ENCODE measurements around the gene DNAL1. TPM values are rescaled to one million over a fixed set of nuclear protein-coding genes. Genes with fewer than 3 reads are reported as not detected.

Gene DNAL1
- total RNA-seq, 2 donors from 2014 or later = 8.5 to 10.0 TPM

DNA sequence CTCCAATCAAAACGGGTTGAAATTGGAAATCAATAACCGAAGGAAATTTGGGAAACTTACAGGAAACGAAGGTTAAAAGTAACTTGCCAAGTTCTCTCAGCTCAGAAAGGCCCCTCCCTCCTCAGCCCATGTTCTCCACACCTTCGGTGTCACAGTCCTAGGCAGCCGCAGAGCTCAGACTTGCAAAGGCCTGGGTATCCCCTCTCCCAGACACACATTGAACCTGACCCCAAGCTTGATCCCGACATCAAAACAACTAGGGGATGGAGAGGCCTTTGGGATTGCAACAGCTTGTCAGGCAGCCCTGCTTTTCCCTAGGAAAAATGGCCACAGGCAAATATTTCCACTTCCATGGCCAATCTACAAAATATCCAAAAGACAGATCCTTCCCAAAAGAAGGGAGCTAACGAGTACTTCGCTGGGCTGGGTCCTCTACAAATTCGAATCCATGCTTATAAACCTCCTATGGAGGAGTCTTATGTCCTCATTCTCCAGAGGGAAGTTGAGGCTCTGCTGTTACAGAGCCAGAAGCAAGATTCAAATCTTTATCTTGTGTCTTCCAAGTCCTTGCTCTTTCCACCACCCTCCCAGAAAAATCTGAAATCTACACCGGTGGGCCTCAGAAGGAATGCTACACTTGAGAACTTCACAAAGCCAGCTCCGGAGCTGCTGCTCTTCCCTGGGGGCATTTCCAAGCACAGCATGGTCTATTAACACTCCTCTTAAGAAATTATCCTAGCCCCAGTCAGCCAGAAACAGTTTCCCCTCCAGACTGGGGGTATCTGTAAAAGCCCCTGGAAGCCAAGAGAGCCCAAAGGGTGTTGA lies 105.1 kb downstream of the DNAL1 start:
- DNase-seq (ENCODE audit: low spot score) = no peak
- peaks cover 85% of the 10 kb centered on the region for H3K4me1 ChIP-seq (replicated peaks)
- TF ChIP-seq, protein P1, sequence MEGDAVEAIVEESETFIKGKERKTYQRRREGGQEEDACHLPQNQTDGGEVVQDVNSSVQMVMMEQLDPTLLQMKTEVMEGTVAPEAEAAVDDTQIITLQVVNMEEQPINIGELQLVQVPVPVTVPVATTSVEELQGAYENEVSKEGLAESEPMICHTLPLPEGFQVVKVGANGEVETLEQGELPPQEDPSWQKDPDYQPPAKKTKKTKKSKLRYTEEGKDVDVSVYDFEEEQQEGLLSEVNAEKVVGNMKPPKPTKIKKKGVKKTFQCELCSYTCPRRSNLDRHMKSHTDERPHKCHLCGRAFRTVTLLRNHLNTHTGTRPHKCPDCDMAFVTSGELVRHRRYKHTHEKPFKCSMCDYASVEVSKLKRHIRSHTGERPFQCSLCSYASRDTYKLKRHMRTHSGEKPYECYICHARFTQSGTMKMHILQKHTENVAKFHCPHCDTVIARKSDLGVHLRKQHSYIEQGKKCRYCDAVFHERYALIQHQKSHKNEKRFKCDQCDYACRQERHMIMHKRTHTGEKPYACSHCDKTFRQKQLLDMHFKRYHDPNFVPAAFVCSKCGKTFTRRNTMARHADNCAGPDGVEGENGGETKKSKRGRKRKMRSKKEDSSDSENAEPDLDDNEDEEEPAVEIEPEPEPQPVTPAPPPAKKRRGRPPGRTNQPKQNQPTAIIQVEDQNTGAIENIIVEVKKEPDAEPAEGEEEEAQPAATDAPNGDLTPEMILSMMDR (IDR thresholded peaks at IDR 0.05) = no peak
- TF ChIP-seq POLR2AphosphoS5 (IDR thresholded peaks at IDR 0.05) = no peak
- TF ChIP-seq POLR2A (IDR thresholded peaks at IDR 0.05) = no peak
- 51% methylated on average over 11 of the region's 11 CpGs for WGBS
- intact Hi-C loops (cut with DNase I) = no loop called here
- H3K4me3 ChIP-seq = no peak overlapping the region
- no peaks in the 10 kb centered on the region for H3K36me3 ChIP-seq
- H3K9me3 ChIP-seq = no peaks in the 10 kb centered on the region
- H3K27me3 ChIP-seq (replicated peaks; ENCODE audit: insufficient read depth) = no peaks in the 10 kb centered on the region
- peak overlapping the region; percentile 83 to 95 for H3K27ac ChIP-seq

DNA sequence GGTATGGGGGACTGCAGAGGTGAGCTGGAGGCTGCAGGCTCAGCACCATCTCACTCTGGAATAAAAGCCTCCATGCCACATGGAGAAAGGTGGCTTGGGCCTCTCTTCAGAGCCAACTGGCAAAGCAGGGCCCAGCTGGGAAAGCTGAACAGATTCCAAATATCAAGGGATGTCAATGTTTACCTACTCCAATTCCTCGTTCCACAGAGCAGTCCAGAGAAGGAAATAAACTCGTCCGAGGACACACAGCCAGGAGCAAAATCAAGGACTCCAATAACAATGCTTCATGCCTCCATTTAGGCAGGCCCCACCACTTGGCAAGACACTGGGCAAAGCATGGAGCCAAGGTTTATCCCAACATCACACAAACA lies 105.7 kb downstream of the DNAL1 start:
- Histone ChIP-seq H3K9me3 (no peaks in the 10 kb centered on the region), H3K4me3 (no peak overlapping the region), H3K27me3 (replicated peaks; ENCODE audit: insufficient read depth) (no peaks in the 10 kb centered on the region), H3K27ac (peak overlapping the region; percentile 83 to 95), H3K36me3 (no peaks in the 10 kb centered on the region), H3K4me1 (replicated peaks) (peaks cover 83% of the 10 kb centered on the region)
- peak; percentile 56 for DNase-seq (ENCODE audit: low spot score)
- TF ChIP-seq POLR2A (IDR thresholded peaks at IDR 0.05) = no peak
- TF ChIP-seq, protein P1 (IDR thresholded peaks at IDR 0.05) = no peak
- peak; percentile 64 for TF ChIP-seq POLR2AphosphoS5 (IDR thresholded peaks at IDR 0.05)
- 17% methylated on average over 3 of the region's 3 CpGs for WGBS
- intact Hi-C loops (cut with DNase I) = no loop called here

DNA sequence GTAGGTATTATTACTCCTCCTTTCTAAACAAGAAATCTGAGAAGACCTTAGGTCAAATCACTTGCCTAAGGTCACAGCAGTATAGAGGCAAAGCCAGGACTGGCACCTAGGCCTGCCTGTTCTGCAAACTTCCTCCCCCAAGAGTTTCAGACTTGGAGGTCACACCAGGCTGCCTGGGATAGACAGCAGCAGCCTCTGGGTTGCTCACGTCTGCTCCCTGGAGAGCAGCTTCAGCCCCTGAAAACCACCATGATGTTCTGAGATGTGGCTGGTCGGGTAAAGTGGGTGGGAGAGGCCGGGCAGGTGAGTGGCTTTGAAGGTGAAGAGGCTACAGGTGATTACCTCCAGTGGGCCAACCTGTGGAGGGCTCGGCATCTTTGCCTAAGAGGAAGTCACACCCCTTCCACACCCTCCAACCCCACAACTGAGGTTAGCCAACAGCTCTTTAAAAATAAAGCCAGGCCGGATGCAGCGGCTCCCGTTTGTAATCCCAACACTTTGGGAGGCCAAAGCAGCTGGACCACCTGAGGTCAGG lies 106.4 kb downstream of the DNAL1 start:
- Histone ChIP-seq H3K27ac (peak overlapping the region; percentile 83 to 95), H3K4me3 (no peak overlapping the region), H3K36me3 (no peaks in the 10 kb centered on the region), H3K9me3 (no peaks in the 10 kb centered on the region), H3K27me3 (replicated peaks; ENCODE audit: insufficient read depth) (no peaks in the 10 kb centered on the region), H3K4me1 (replicated peaks) (peaks cover 83% of the 10 kb centered on the region)
- no peak for TF ChIP-seq POLR2AphosphoS5 (IDR thresholded peaks at IDR 0.05)
- TF ChIP-seq POLR2A (IDR thresholded peaks at IDR 0.05) = no peak
- TF ChIP-seq, protein P1 (IDR thresholded peaks at IDR 0.05) = no peak
- WGBS = 68% methylated on average over 7 of the region's 7 CpGs
- no peak for DNase-seq (ENCODE audit: low spot score)
- intact Hi-C loops (cut with DNase I) = no loop called here

DNA sequence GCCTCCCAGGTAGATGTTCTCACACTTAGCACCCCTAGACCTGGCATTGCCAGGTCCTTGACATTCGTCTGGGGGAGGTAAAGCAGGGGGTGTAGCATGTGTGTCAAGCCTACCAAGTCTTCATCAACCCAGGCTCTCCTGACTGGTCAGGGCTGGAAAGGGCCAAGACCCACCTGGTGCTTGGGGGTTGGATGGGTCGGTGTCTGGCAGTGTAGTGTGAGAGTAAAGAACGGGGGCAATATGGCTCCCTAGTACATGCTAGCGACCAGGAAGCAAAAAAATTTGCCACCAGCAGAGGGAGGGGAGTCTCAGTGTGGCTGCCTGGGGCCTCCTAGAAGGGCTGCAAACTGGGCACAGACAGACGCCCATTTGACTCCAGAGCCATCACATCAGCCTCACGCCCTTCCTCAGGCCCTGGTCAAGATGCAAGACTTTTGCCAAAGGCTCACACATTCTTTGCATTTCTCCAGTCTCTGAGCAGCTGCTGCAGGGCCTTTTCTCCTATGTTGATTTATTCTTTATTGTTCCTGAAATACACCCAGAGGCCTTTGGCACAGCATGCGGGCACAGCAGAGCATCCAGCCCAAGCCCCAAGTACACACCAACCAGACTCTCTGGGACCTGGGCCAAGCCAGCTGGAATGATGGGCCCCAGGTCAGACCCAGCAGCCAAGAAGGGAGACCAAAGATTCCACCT lies 107.7 kb downstream of the DNAL1 start:
- peak overlapping the region; percentile 83 to 95 for H3K27ac ChIP-seq
- DNase-seq (ENCODE audit: low spot score) = peak; percentile 92
- peaks cover 80% of the 10 kb centered on the region for H3K4me1 ChIP-seq (replicated peaks)
- H3K27me3 ChIP-seq (replicated peaks; ENCODE audit: insufficient read depth) = no peaks in the 10 kb centered on the region
- 23% methylated on average over 7 of the region's 7 CpGs for WGBS
- no peaks in the 10 kb centered on the region for H3K36me3 ChIP-seq
- H3K9me3 ChIP-seq = no peaks in the 10 kb centered on the region
- intact Hi-C loops (cut with DNase I) = no loop called here
- TF ChIP-seq POLR2AphosphoS5 (IDR thresholded peaks at IDR 0.05) (peak; percentile 85), POLR2A (IDR thresholded peaks at IDR 0.05) (no peak)
- TF ChIP-seq, protein P1 (IDR thresholded peaks at IDR 0.05) = peak in 2 of 4 experiments; percentile 41 to 48
- H3K4me3 ChIP-seq = no peak overlapping the region

Small RNA genes within 50 kb of the gene (small RNA-seq; reads per million reads assigned to genes)
- gene RNU6-240P = 0 reads per million in 2 donors

Other genes with a start within 250 kb of the DNAL1 start
- gene NUMB, start 186.4 kb upstream of the DNAL1 start, total RNA-seq = 10 to 100 TPM; 38.4 to 57.8 TPM
- gene RIOX1, start 154.1 kb upstream of the DNAL1 start, total RNA-seq = 10 to 100 TPM; 20.9 to 62.8 TPM
- 10 to 100 TPM in 1 of 2 donors, 1 to 10 TPM in 1; 9.4 to 10.8 TPM for gene ACOT1, start 107.8 kb upstream of the DNAL1 start, total RNA-seq
- gene HEATR4, start 86.0 kb upstream of the DNAL1 start, total RNA-seq = 1 to 10 TPM in 1 of 2 donors, under 1 TPM in 1; 0.55 to 4.7 TPM
- gene ACOT2, start 75.8 kb upstream of the DNAL1 start, total RNA-seq = 10 to 100 TPM; 37.4 to 39.0 TPM
- gene ACOT4, start 53.1 kb upstream of the DNAL1 start, total RNA-seq = 1 to 10 TPM; 1.9 to 2.1 TPM
- gene ACOT6, start 32.5 kb upstream of the DNAL1 start, total RNA-seq = not detected
- 10 to 100 TPM; 18.6 to 62.7 TPM for gene PNMA1, start 69.4 kb downstream of the DNAL1 start, total RNA-seq
- 10 to 100 TPM; 10.7 to 13.6 TPM for gene PTGR2, start 206.8 kb downstream of the DNAL1 start, total RNA-seq
- 10 to 100 TPM; 47.7 to 56.5 TPM for gene ZNF410, start 241.9 kb downstream of the DNAL1 start, total RNA-seq

All from prostate gland (tissue), 2 donors.